Activated CD8-positive, alpha-beta memory T cell treated with anti-CD3 and anti-CD28 coated beads for 1 hour (primary cell): ENCODE results near the gene RNGTT.

ENCODE experiments used
- DNase-seq, 2 donors: peaks; one replicate each; pipeline ENCODE4 v3.0.0-alpha.2; 2020; ENCODE audit warnings: low read depth in 1 of 2; ENCODE audit errors: extremely low read depth in 1 of 2

RNGTT gene

DNA sequence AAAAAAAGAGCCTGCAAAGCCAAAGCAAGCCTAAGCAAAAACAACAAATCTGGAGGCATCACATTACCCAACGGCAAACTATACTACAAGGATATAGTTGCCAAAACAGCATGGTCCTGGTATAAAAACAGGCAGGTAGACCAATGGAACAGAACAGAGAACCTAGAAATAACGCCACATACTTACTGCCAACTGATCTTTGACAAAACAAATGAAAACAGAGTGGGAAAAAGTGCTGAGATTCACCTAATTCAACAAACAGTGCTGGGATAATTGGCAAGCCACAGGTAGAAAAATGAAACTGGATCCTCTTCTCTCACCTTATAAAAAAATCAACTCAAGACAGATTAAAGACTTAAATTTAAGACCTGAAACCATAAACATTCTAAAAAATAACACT, 291.8 kb downstream of the RNGTT start:
- no peak for DNase-seq

DNA sequence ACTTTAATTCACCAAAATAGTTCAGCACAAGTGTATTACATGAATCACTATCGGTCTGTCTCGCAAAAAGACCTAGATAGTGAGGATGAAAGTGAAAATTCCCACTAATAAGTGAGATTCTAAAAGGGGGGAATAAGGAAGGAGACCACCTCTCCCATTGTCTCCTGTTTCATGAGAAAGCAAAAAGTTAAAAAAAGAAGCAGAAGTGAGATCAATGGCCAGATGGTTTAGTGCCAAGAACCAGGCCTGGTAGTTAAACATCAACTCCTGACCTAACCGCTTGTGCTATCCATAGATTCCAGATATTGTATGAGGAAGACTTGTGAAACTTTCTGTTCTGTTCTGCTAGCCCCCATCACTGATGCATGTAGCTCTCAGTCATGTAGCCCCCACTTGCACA, 293.0 kb downstream of the RNGTT start:
- no peak for DNase-seq

DNA sequence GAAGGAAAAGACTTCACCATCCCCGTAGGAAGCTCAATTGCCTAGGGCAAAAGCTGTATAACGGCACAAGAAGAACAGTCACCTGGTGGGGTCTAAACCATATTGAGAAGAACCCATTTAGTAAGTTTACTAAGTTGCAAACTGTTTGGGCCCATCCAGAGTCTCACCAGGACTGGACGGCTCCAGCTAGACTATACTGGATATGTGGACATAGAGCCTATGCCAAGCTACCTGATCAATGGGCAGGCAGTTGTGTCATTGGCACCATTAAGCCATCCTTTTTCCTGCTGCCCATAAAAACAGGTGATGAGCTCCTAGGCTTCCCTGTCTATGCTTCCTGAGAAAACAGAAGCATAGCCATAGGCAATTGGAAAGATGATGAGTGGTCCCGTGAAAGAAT, 293.9 kb downstream of the RNGTT start:
- no peak for DNase-seq

GRCh38 chr6:88666901-88667300, 296.5 kb downstream of the RNGTT start:
- no peak for DNase-seq

DNA sequence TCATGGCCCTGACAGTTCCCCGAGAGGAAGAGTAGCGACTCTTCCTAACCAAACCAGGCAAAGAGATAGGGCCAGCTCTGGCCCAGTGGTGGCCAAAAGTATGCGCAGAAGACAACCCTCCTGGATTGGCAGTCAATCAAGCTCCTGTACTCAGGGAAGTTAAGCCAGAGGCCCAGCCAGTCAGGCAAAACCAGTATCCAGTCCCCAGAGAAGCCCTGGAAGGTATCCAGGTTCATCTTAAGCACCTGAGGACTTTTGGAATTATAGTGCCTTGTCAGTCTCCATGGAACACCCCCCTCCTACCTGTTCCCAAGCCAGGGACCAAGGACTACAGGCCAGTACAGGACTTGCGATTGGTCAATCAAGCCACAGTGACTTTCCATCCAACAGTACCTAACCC, 298.3 kb downstream of the RNGTT start:
- DNase-seq, result no peak

DNA sequence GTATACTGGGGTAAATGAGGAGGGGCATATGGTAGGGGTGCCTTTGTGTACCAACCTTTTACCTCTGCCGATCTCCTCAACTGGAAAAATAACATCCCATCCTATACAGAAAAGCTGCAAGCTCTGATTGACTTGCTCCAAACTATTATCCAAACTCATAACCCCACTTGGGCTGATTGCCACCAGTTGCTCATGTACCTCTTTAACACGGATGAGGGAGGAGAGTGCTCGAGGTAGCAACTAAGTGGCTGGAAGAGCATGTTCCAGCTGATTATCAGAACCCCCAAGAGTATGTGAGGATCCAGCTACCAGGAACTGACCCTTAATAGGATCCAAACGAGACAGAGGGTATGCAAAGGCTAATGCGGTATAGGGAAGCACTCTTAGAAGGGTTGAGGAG, 299.6 kb downstream of the RNGTT start:
- no peak for DNase-seq

DNA sequence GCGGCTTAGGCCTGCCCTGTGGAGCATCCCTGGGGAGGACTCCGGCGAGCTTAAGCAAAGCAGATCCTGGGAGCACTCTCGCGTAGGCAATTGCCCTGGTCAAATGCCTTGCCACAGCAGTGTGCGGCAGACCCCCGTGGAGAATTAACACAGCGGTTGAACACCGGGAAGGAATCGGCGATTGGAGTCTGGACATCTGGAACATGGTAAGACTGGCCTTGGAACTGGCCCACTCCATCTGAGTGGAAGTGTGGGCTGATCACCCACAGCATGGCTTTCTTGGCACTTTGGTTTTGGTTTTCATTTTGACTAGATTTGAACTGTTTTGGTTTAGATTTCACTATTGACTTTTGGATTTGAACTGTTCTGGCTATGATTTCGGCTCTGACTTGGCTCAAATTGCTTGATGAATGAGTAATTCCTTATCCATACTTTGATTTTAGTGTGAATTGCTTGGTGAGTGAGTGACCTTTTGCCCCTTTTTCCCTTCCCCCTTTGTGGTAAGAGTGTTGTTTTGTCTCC, 300.7 kb downstream of the RNGTT start:
- no peak for DNase-seq

GRCh38 chr6:88662163-88662580, 301.2 kb downstream of the RNGTT start:
- DNase-seq, result no peak

DNA sequence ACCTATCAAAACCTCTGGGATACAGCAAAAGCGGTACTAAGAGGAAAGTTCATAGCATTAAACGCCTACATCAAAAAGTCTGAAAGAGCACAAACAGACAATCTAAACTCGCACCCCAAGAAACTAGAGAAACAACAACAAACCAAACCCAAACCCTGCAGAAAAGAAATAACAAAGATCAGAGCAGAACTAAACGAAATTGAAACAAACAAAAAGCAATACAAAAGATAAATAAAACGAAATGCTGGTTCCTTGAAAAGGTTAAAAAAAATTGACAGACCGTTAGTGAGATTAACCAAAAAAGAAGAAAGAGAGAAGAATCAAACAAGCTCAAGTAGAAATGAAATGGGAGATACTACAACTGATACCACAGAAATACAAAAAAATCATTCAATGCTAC, 302.3 kb downstream of the RNGTT start:
- no peak for DNase-seq

- no peak for DNase-seq
Observed at GRCh38 chr6:88655586-88655985, 307.8 kb downstream of the RNGTT start.

- no peak for DNase-seq
Observed at GRCh38 chr6:88653936-88654335, 309.5 kb downstream of the RNGTT start.

DNA sequence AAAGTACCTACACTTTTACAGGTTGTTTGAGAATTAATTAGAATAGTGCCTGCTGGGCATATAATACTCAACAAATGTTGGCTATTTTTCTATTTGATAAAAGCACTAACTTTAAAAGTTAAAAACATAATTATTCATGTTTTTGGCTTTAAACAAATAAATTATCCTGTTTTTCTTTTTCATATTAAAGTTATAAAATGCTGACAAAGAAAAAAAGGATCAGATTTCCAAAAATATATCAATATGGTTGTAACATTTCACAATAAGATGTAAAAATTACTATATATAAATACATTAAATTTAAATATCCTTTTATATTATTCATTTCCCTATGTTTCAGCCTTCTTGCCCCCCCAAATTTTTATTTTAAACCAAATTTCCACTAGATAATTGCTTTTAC, 312.0 kb downstream of the RNGTT start:
- DNase-seq, result no peak

GRCh38 chr6:88650979-88651378, 312.4 kb downstream of the RNGTT start:
- DNase-seq, result no peak

GRCh38 chr6:88650029-88650619, 313.3 kb downstream of the RNGTT start:
- DNase-seq, result no peak

DNA sequence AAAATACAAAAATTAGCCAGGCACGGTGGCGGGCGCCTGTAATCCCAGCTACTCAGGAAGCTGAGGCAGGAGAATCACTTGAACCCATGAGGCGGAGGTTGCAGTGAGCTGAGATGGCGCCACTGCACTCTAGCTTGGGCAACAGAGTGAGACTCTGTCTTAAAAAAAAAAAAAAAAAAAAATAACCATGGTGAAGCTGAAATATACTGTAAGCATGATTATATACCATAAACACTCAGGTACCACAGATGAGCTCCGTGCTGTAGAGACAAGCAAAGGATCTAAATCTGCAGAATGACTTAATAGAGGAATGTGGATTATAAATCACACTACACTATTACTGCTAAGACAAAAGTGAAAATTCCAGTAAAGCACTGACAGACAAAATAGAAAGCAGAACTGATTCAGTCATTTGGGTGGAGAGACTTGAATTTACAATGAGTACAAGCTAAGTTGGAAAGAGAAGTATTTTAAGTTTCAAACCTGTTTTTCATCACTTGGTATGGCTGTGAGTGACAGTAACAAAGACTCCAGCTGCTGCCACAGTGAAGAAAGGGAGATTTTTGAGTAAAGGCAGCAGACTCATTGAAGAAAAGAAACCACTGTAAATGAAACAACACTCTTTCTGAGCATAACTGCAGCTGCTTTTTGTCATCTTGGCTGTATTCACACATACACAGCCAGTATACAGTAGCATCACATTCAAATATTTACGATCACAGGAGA, 322.1 kb downstream of the RNGTT start:
- no peak for DNase-seq

DNA sequence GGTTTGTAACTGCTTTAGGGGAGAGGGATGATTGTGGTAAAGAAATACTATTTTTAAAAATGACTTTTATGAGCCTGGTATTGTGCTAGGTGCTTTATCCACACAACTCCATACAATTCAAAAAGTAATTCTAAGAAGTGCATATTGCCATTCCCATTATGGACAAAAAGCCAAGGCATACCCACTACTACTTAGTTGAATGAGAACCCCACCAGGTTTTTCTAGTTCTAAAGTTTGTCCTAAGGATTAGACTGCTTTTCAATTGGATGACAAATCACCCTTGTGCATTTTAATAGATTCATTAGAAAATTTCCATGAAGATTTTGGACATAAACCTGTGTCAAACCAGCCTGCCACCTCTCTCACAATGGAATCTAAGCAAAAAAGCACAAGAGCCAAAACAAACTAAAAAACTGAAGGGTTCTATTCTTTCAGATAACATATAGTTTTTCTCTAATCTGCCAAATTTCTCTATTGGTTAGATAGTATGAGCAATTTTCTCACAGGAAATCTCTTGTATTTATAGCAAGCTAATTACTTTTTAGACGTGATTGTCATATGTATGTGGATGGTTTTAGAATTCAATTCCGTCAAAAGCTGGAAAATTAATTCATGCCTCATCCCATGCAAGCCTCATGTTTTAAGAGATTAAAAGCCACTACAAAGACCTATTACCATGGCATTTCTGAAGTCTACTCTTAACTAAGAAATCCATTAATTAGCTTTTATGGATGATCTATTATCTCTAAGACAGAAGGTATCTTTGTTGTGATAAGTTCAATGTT, 325.5 kb downstream of the RNGTT start:
- DNase-seq, result no peak

DNA sequence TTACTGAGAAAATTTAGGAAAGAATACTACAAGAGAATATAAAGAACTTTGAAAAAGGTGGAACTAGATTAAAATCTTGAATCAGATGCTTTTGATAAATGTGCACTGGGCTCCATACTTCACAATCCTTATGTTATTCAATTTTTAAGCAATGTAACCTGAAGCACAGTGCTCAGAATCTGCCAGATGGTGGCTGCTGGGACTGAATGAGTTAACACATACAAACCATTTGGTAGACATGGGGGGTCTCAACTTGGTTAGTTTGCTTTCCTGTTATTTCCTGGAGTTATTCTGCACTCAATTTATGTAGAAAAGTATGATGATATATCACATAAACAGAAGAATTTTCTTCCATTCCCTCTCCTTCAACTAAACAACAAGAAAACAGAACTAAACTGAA, 326.5 kb downstream of the RNGTT start:
- no peak for DNase-seq

- no peak for DNase-seq
Observed at GRCh38 chr6:88633782-88634181, 329.6 kb downstream of the RNGTT start.

DNA sequence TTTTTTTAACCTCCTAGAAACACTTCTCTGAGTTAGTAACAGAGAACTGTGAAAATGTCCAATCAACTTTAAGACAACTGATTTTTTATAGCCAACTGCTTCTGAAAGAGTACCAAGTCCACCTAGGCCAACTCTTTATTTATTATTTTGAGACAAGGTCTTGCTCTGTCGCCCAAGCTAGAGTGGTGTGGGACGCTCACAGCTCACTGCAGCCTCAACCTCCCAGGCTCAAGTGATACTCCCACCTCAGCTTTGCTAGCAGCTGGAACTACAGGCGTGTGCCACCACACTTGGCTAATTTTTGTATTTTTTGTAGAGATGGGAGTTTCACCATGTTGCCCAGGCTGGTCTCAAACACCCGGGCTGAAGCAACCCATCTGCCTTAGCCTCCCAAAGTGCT, 331.6 kb downstream of the RNGTT start:
- no peak for DNase-seq

- DNase-seq, result no peak
Observed at GRCh38 chr6:88629838-88630494, 333.5 kb downstream of the RNGTT start.

DNA sequence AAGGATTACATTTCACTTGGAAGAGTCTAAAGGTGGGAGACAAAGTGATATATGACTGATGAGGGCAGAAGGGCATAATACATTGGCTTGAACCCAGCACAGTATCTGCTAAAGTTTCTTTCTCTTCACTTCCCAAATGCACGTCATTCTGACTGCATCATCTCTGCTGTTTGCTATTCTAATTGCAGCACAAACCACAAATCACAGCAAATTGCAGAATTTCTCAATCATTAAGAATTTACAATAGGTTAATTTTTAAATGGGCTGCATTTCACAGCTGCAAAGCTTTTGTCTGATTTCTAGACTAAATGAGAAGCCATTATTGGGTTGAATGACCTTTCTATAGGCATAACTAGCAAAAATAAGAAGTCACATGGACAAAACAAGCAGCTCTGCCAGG, 337.0 kb downstream of the RNGTT start:
- DNase-seq, result no peak
